ENCODE data around the gene ACLY. TPM values are rescaled to one million over a fixed set of nuclear protein-coding genes. Genes with fewer than 3 reads are reported as not detected.

The ACLY gene
- total RNA-seq, 1 donor from 2014 or later, result 143 TPM

GRCh38 chr17:41930009-41930832 is 11.5 kb upstream of the ACLY start, which contains the start of gene ODAD4:
Gene ODAD4, plus strand, starts transcription at chr17:41930617. Its CDS starts 107 bp downstream, at chr17:41930724.
- POLR2A ChIA-PET, result interaction anchor here (0.5 to 3.7 kb wide), 14 partner anchors 9 to 1830 kb away, joined by 3 to 50 read pairs (median 4); partner anchors contain the start of genes ACLY, CASC3, CNP and DNAJC7
- H3K27ac Mint-ChIP-seq, result peak within 1 kb of the TSS; percentile 97

GRCh38 chr17:41928693-41929251 is 10.0 kb upstream of the ACLY start:
- no peak for ATAC-seq (ENCODE audit: low read depth)
- no peak overlapping the region for H3K27ac Mint-ChIP-seq
- no peaks in the 10 kb centered on the region for H3K9me3 Mint-ChIP-seq
- peaks cover 38% of the 10 kb centered on the region for H3K4me1 Mint-ChIP-seq
- POLR2A ChIA-PET, result interaction anchor here (0.7 to 3.7 kb wide), 3 partner anchors 10 to 626 kb away, joined by 3 to 50 read pairs (median 4); partner anchors contain the start of genes ACLY and CNP
- H3K4me3 Mint-ChIP-seq, result peak overlapping the region; percentile 94
- DNase-seq, result no peak
- intact Hi-C loops (cut with micrococcal nuclease), result no loop called here
- CTCF ChIA-PET, result interaction anchor here (0.8 kb wide), 1 partner anchor 253 kb away, joined by 3 read pairs; no protein-coding TSS in a partner anchor
- peaks cover 4% of the 10 kb centered on the region for H3K36me3 Mint-ChIP-seq (ENCODE audit: low read depth)
- TF ChIP-seq, protein P1, sequence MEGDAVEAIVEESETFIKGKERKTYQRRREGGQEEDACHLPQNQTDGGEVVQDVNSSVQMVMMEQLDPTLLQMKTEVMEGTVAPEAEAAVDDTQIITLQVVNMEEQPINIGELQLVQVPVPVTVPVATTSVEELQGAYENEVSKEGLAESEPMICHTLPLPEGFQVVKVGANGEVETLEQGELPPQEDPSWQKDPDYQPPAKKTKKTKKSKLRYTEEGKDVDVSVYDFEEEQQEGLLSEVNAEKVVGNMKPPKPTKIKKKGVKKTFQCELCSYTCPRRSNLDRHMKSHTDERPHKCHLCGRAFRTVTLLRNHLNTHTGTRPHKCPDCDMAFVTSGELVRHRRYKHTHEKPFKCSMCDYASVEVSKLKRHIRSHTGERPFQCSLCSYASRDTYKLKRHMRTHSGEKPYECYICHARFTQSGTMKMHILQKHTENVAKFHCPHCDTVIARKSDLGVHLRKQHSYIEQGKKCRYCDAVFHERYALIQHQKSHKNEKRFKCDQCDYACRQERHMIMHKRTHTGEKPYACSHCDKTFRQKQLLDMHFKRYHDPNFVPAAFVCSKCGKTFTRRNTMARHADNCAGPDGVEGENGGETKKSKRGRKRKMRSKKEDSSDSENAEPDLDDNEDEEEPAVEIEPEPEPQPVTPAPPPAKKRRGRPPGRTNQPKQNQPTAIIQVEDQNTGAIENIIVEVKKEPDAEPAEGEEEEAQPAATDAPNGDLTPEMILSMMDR (IDR thresholded peaks at IDR 0.05), result no peak
- no peaks in the 10 kb centered on the region for H3K27me3 Mint-ChIP-seq

More at GRCh38 chr17:41930009-41930832, 11.5 kb upstream of the ACLY start, which contains the start of gene ODAD4:
- DNase-seq, result peak; percentile 89
- intact Hi-C loops (cut with micrococcal nuclease), result loop anchor here (1.0 kb wide), 3 partner anchors 11 to 225 kb away; partner anchors contain the start of gene CNP
- Mint-ChIP-seq H3K9me3 (no peaks in the 10 kb centered on the region), H3K4me3 (peak within 1 kb of the TSS; percentile 94), H3K36me3 (ENCODE audit: low read depth) (peaks cover 4% of the 10 kb centered on the region), H3K4me1 (peaks cover 38% of the 10 kb centered on the region), H3K27me3 (no peaks in the 10 kb centered on the region)
- TF ChIP-seq, protein P1 (IDR thresholded peaks at IDR 0.05), result no peak
- CTCF ChIA-PET, result interaction anchor here (0.8 to 1.2 kb wide), 2 partner anchors 12 to 251 kb away, joined by 3 read pairs; partner anchors contain the start of genes ACLY and KCNH4
- ATAC-seq (ENCODE audit: low read depth), result peak; percentile 98

GRCh38 chr17:41925991-41926590 is 7.3 kb upstream of the ACLY start:
- Mint-ChIP-seq H3K9me3 (no peaks in the 10 kb centered on the region), H3K4me3 (no peak overlapping the region), H3K27me3 (no peaks in the 10 kb centered on the region), H3K36me3 (ENCODE audit: low read depth) (peaks cover 4% of the 10 kb centered on the region), H3K4me1 (peaks cover 30% of the 10 kb centered on the region), H3K27ac (no peak overlapping the region)
- ChIA-PET POLR2A (interaction anchor here (1.0 kb wide), 2 partner anchors 40 to 91 kb away, joined by 3 read pairs; partner anchors contain the start of gene DNAJC7), CTCF (no interaction called here)
- TF ChIP-seq, protein P1 (IDR thresholded peaks at IDR 0.05), result no peak
- intact Hi-C loops (cut with micrococcal nuclease), result no loop called here
- ATAC-seq (ENCODE audit: low read depth) (no peak), DNase-seq (no peak)

DNA sequence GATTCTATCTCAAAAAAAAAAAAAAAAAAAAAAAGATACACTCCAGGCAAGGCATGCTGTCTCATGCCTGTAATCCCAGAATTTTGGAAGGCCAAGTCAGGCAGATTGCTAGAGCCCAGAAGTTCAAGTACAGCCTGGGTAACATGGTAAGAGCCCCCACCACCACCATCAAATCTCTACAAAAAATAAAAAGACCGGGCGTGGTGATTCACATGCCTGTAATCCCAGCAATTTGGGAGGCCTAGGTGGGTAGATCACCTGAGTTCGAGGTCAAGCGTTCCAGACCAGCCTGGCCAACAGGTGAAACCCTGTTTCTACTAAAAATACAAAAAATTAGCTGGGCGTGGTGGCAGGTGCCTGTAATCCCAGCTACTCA is 1.8 kb upstream of the ACLY start:
- ATAC-seq (ENCODE audit: low read depth), result no peak
- ChIA-PET CTCF (no interaction called here), POLR2A (interaction anchor here (0.6 to 1.5 kb wide), 4 partner anchors 10 to 192 kb away, joined by 3 to 9 read pairs (median 4); partner anchors contain the start of genes DHX58 and ODAD4)
- DNase-seq, result no peak
- H3K36me3 Mint-ChIP-seq (ENCODE audit: low read depth), result peaks cover 6% of the 10 kb centered on the region
- no peak overlapping the region for H3K27ac Mint-ChIP-seq
- no peak overlapping the region for H3K4me3 Mint-ChIP-seq
- intact Hi-C loops (cut with micrococcal nuclease), result no loop called here
- H3K4me1 Mint-ChIP-seq, result peaks cover 22% of the 10 kb centered on the region
- H3K27me3 Mint-ChIP-seq, result no peaks in the 10 kb centered on the region
- TF ChIP-seq, protein P1 (IDR thresholded peaks at IDR 0.05), result no peak
- no peaks in the 10 kb centered on the region for H3K9me3 Mint-ChIP-seq
